ENCODE measurements around the gene DUSP9.

DNA sequence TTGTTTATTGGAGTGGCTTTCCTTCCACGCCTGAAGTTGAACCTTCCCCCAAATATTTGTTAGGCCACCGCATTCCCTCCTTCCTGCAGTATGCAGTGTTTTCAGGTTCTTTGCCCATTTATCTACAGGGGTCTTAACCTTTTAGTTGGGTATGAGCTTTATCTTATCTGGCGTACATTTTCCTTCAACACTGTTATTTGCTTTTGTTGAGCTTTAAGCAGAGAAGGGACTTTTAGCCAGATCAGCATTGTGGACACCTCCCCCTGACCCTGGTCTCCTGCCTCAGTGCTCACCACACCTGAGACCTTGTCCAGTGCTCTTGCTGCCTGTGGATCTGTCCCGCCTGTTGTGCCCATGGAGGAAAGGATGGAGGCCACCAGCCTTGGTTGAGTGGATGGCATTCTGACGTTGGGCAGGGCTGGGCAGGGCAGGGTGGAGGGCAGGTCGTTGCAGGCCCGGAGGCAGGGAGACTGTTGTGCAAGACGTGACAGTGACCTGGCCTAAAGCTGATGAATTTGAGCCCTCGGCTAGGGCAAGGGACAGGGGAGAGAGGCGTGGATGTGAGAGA lies 998 bp upstream of the DUSP9 start:
- TF ChIP-seq, protein P1, sequence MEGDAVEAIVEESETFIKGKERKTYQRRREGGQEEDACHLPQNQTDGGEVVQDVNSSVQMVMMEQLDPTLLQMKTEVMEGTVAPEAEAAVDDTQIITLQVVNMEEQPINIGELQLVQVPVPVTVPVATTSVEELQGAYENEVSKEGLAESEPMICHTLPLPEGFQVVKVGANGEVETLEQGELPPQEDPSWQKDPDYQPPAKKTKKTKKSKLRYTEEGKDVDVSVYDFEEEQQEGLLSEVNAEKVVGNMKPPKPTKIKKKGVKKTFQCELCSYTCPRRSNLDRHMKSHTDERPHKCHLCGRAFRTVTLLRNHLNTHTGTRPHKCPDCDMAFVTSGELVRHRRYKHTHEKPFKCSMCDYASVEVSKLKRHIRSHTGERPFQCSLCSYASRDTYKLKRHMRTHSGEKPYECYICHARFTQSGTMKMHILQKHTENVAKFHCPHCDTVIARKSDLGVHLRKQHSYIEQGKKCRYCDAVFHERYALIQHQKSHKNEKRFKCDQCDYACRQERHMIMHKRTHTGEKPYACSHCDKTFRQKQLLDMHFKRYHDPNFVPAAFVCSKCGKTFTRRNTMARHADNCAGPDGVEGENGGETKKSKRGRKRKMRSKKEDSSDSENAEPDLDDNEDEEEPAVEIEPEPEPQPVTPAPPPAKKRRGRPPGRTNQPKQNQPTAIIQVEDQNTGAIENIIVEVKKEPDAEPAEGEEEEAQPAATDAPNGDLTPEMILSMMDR (conservative IDR thresholded peaks at IDR 0.05; ENCODE audit: low read depth, low read length), result no peak
- no peak for TF ChIP-seq EZH2 (IDR thresholded peaks at IDR 0.05; ENCODE audit: borderline replicate concordance, low read depth, low read length, poor library complexity, severe bottlenecking)

Data from A673 (cell line).